ENCODE results near the gene LYSET.

GRCh38 chr14:93206793-93207467 is 21.8 kb downstream of the LYSET start, which contains the start of the genes GON7 and UBR7:
- TF ChIP-seq, protein P1, sequence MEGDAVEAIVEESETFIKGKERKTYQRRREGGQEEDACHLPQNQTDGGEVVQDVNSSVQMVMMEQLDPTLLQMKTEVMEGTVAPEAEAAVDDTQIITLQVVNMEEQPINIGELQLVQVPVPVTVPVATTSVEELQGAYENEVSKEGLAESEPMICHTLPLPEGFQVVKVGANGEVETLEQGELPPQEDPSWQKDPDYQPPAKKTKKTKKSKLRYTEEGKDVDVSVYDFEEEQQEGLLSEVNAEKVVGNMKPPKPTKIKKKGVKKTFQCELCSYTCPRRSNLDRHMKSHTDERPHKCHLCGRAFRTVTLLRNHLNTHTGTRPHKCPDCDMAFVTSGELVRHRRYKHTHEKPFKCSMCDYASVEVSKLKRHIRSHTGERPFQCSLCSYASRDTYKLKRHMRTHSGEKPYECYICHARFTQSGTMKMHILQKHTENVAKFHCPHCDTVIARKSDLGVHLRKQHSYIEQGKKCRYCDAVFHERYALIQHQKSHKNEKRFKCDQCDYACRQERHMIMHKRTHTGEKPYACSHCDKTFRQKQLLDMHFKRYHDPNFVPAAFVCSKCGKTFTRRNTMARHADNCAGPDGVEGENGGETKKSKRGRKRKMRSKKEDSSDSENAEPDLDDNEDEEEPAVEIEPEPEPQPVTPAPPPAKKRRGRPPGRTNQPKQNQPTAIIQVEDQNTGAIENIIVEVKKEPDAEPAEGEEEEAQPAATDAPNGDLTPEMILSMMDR (conservative IDR thresholded peaks at IDR 0.05; ENCODE audit: low read depth, low read length): peak; percentile 44
- TF ChIP-seq CHD1 (IDR thresholded peaks at IDR 0.05; ENCODE audit: low read depth, low read length) (0 out of 2 replicates have a peak, but pooled peaks have one; percentile 3), POLR2A (IDR thresholded peaks at IDR 0.05; ENCODE audit: low read depth, low read length) (peak; percentile 80)
- TF ChIP-seq, protein P2, sequence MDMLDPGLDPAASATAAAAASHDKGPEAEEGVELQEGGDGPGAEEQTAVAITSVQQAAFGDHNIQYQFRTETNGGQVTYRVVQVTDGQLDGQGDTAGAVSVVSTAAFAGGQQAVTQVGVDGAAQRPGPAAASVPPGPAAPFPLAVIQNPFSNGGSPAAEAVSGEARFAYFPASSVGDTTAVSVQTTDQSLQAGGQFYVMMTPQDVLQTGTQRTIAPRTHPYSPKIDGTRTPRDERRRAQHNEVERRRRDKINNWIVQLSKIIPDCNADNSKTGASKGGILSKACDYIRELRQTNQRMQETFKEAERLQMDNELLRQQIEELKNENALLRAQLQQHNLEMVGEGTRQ (IDR thresholded peaks at IDR 0.05; ENCODE audit: low read depth, low read length): no peak

All from IMR-90 (cell line).